Measurements from ENCODE around the gene VSTM2B.

VSTM2B gene

DNA sequence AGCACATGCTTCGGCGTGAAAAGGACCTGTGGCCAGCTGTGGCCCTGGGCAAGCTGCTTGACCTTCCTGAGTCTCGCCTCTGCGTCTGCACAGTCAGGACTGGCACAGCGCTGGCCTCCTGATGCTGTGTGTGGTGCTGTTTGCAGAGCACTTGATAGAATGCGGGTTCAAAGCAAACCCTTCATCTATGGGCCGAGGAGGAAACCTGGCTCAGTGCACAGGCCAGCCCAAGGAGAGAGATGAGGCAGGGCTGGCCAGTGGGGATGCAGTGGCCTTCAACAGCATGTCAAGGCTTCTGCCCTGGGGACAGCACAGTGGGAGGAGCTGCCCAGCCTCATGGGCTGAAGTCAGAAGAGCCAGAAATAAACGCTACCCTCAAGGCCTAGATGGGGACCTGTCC lies 21.3 kb upstream of the VSTM2B start:
- Mint-ChIP-seq H3K27ac (no peak overlapping the region), H3K9me3 (no peaks in the 10 kb centered on the region), H3K27me3 (peaks cover 11% of the 10 kb centered on the region), H3K36me3 (ENCODE audit: low read depth) (no peaks in the 10 kb centered on the region), H3K4me3 (no peak overlapping the region), H3K4me1 (ENCODE audit: low read depth) (no peaks in the 10 kb centered on the region)

DNA sequence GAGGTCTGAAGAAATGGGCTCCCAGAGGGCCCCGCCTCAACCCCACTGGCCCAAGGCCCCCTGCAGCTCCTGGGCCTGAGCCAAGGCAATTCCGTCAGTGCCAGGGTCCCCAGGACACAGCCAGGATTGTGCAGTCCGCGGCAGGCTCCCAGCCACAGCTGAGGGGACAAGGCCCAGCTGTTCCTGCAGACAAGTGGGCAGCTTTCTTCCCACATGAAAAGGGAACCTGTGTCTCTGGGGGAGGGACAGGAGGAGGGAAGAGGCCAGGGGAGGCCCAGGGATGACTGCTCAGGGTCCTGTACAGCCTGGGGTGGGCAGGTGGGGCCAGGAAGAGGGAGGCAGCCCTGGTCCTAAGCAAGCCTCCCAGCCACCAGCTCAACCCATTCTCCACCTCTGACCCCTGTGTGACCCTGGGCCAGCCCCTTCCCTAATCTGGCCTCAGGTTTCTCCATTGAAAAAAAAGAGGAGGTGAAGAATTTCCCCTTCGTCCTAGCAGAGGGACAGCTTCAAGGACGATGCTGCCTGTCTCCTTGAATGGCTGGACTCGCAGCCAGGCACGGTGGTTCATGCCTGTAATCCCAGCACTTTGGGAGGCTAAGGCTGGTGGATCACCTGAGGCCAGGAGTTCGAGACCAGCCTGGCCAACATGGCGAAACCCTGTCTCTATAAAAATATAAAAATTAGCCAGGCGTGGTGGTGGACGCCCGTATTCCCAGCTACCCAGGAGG lies 20.5 kb upstream of the VSTM2B start:
- H3K4me3 Mint-ChIP-seq = no peak overlapping the region
- no peak overlapping the region for H3K27ac Mint-ChIP-seq
- no peaks in the 10 kb centered on the region for H3K9me3 Mint-ChIP-seq
- peaks cover 19% of the 10 kb centered on the region for H3K27me3 Mint-ChIP-seq
- H3K4me1 Mint-ChIP-seq (ENCODE audit: low read depth) = no peaks in the 10 kb centered on the region
- H3K36me3 Mint-ChIP-seq (ENCODE audit: low read depth) = no peaks in the 10 kb centered on the region

DNA sequence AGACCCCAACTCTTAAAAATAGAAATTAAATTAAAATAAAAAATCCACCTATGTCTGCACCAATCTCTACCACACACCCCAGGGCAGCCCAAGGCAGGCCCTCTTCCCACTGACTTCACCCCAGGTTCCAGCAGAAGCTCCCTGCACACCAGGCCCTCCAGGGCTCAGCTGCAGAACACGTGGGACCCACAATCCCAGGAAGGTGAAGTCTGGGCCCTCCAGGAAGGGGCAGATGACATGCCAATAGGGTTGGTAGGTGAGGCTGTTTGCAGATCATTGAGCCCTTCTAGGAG lies 19.2 kb upstream of the VSTM2B start:
- no peaks in the 10 kb centered on the region for H3K36me3 Mint-ChIP-seq (ENCODE audit: low read depth)
- H3K4me3 Mint-ChIP-seq = no peak overlapping the region
- H3K27me3 Mint-ChIP-seq = peaks cover 19% of the 10 kb centered on the region
- no peak overlapping the region for H3K27ac Mint-ChIP-seq
- H3K9me3 Mint-ChIP-seq = no peaks in the 10 kb centered on the region
- H3K4me1 Mint-ChIP-seq (ENCODE audit: low read depth) = no peaks in the 10 kb centered on the region

DNA sequence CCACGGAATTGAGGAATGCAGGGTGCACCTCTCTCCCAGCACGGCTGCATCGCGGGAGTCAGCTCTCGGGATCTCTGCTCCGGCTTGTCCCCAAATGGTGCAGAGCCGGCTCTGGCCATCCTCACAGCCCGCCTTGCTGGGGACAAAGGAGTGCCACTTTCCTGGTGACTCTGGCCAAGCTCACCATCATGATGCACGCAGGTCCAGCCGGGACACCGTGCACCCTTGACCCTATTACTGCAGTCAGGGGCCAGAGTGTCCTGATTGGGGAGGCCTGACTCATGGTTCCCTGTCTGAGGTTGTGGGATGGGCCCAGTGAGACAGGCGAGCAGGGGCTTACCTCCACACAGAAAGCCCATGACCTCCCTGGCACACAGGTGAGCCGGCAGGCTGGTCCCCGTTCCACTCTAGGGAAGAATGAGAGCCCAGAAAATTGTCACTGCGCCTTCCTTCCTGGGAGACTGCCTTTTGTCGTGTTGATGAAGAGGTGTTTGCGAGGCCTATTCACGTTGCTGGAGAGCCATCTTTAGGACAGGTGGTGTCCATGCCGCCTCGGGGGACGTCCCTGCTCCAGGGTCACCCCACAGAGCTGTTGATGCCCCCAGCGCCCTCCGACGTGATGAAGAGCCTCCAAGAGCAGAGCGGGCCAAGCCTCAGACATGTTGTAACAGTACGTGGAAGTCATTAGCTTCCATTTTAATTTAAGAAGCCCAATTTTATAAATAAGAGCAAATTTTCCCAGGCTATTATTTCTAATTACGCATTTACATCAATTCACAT lies 18.5 kb upstream of the VSTM2B start:
- Mint-ChIP-seq H3K4me3 (no peak overlapping the region), H3K4me1 (ENCODE audit: low read depth) (no peaks in the 10 kb centered on the region), H3K9me3 (no peaks in the 10 kb centered on the region), H3K27me3 (peaks cover 19% of the 10 kb centered on the region), H3K36me3 (ENCODE audit: low read depth) (no peaks in the 10 kb centered on the region), H3K27ac (no peak overlapping the region)

DNA sequence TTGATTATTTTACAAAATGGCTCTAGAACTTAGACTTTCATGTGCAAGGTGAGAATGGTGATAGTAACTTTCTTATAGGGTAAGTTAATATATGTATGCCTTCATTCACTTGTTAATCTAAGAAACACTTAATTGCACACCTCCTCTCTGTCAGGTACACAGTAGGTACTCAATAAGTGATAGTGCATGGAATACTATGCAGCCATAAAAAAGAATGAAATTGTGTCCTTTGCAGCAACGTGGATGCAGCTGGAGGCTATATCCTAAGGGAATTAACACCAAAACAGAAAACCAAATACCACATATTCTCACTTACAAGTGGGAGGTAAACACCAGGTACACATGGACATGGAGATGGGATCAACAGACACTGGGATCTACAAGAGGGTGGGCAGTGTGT lies 17.6 kb upstream of the VSTM2B start:
- Mint-ChIP-seq H3K4me1 (ENCODE audit: low read depth) (no peaks in the 10 kb centered on the region), H3K36me3 (ENCODE audit: low read depth) (no peaks in the 10 kb centered on the region), H3K9me3 (no peaks in the 10 kb centered on the region), H3K27ac (no peak overlapping the region), H3K27me3 (peaks cover 19% of the 10 kb centered on the region), H3K4me3 (no peak overlapping the region)

DNA sequence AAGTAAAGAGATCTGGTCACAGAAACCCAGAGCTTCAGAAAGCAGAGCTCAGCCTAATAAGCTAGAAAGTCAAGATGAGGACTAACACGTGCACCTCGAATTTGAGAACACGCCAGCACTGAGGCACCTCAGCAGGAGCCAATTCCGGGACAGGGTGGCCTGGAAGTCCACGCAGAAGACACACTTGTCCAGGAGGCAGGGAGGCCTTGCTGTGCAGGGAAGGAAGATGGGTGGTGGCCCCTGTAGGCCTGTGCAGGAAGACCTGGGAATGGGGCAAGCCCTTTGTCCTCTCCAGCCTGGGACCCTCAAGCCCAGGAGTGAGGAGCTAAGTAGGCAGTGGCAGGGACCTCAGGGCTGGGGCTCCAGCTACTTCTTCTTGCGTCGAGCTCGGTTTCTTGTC lies 16.3 kb upstream of the VSTM2B start:
- Mint-ChIP-seq H3K27me3 (peaks cover 19% of the 10 kb centered on the region), H3K4me1 (ENCODE audit: low read depth) (no peaks in the 10 kb centered on the region), H3K27ac (no peak overlapping the region), H3K9me3 (no peaks in the 10 kb centered on the region), H3K4me3 (no peak overlapping the region), H3K36me3 (ENCODE audit: low read depth) (no peaks in the 10 kb centered on the region)

DNA sequence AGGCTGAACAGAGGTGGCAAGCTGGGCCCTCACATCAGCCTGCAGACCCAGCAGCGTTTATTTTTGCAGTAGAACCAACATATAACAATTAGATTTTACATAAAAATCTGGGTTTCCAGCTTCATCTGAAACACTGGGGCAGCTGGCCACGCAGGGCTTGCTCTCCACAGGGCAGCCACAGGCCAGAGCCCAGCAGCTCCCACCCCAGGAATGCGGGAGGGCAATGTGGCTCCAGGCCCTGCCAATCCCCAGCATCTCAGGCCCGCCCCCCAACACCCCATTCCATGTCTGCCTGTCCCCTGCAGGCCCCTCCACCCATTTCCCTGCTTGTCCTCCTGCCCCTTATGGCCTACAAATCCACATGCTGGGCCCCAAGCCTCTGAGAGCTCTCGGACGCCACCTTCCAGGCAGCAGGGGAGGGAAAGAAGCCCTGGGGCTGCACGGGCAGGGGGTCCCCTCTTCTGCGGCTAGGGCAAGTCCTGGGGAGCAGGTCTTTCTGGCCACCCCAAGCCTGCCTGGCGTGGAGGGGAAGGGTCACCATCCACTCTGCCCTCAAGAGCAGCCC lies 15.0 kb upstream of the VSTM2B start:
- no peaks in the 10 kb centered on the region for H3K36me3 Mint-ChIP-seq (ENCODE audit: low read depth)
- H3K4me3 Mint-ChIP-seq = no peak overlapping the region
- H3K4me1 Mint-ChIP-seq (ENCODE audit: low read depth) = no peaks in the 10 kb centered on the region
- peaks cover 19% of the 10 kb centered on the region for H3K27me3 Mint-ChIP-seq
- H3K9me3 Mint-ChIP-seq = no peaks in the 10 kb centered on the region
- no peak overlapping the region for H3K27ac Mint-ChIP-seq

DNA sequence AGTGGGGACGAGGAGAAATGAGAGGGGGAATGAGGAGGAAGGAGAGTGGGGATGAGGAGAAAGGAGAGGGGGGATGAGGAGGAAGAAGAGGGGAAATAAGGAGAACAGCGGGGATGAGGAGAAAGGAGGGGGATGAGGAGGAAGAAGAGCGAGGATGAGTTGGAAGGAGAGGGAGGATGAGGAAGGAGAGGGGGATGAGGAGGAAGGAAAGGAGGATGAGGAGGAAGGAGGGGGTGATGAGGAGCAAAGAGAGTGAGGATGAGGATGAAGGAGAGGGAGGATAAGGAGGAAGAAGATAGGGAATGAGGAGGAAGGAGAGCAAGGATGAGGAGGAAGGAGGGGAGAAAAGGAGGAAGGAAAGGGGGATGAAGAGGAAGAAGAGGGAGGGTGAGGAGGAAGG lies 14.0 kb upstream of the VSTM2B start:
- Mint-ChIP-seq H3K4me1 (ENCODE audit: low read depth) (no peaks in the 10 kb centered on the region), H3K27me3 (peaks cover 19% of the 10 kb centered on the region), H3K9me3 (no peaks in the 10 kb centered on the region), H3K27ac (no peak overlapping the region), H3K36me3 (ENCODE audit: low read depth) (no peaks in the 10 kb centered on the region), H3K4me3 (no peak overlapping the region)

DNA sequence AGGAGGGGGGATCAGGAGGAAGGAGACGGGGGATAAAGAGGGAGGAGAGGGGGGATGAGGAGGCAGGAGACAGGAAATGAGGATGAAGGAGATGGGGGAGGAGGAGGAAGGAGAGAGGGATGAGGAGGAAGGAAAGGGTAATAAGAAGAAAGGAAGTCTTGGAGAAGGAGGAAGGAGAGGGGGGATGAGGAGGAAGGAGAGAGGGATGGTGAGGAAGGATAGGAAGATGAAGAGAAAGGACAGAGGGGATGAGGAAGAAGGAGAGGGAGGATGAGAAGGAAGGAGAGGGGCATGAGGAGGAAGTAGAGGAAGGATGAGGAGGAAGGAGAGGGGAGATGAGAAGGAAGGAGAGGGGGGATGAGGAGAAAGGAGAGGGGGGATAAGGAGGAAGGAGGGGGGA lies 13.0 kb upstream of the VSTM2B start:
- Mint-ChIP-seq H3K27ac (no peak overlapping the region), H3K4me3 (no peak overlapping the region), H3K4me1 (ENCODE audit: low read depth) (no peaks in the 10 kb centered on the region), H3K36me3 (ENCODE audit: low read depth) (no peaks in the 10 kb centered on the region), H3K27me3 (peaks cover 18% of the 10 kb centered on the region), H3K9me3 (no peaks in the 10 kb centered on the region)

DNA sequence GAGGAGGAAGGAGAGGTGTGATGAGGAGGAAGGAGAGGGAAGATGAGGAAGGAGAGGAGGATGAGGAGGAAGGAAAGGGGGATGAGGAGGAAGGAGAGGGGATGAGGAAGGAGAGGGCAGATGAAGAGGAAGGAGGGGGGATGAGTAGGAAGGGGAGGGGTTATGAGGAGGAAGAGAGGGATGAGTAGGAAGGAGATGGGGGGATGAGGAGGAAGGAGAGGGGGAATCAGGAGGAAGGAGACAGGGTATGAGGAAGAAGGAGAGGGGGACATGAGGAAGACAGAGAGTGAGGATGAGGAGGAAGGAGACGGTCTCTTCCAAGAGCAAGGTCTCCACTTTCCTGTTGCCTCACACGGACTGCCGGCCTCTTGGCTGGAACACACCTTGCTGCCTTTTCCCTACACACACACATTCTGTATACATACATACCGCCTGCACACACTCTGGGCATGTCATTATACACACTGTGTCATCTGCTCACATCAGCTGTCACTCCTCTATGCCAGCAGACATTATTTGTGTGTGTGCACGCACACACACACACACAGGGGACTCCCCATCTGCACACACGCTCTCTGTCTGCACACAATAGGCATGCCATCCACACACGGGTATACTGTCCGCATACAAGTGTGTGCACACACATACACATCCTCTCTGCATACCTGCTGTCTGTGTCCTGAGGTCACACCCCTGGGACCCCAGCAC lies 11.1 kb upstream of the VSTM2B start:
- H3K27ac Mint-ChIP-seq = no peak overlapping the region
- peaks cover 10% of the 10 kb centered on the region for H3K27me3 Mint-ChIP-seq
- H3K4me3 Mint-ChIP-seq = no peak overlapping the region

DNA sequence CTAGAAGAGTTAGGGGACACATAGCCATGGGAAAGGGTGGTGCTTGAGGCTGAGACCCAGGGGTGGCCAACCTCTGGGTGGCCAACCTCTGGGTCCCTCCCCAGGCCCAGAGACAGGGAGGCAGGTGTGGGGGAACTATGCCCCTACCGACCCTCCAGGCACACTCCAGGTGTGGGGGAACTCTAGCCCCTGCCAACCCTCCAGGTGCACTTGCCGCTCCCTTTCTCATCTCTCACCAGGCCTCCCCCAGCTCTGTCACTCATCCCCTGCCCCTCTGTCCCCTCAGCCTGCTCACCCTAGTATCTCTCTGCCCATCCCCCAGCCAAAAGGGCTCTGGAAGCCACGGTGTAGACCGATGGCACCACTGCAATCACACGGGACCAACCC lies 10.6 kb upstream of the VSTM2B start:
- Mint-ChIP-seq H3K4me1 (ENCODE audit: low read depth) (no peaks in the 10 kb centered on the region), H3K27me3 (peaks cover 8% of the 10 kb centered on the region), H3K36me3 (ENCODE audit: low read depth) (no peaks in the 10 kb centered on the region), H3K9me3 (no peaks in the 10 kb centered on the region), H3K27ac (no peak overlapping the region), H3K4me3 (no peak overlapping the region)

More for the DNA sequence above, 11.1 kb upstream of the VSTM2B start:
- no peaks in the 10 kb centered on the region for H3K4me1 Mint-ChIP-seq (ENCODE audit: low read depth)
- no peaks in the 10 kb centered on the region for H3K36me3 Mint-ChIP-seq (ENCODE audit: low read depth)
- no peaks in the 10 kb centered on the region for H3K9me3 Mint-ChIP-seq

DNA sequence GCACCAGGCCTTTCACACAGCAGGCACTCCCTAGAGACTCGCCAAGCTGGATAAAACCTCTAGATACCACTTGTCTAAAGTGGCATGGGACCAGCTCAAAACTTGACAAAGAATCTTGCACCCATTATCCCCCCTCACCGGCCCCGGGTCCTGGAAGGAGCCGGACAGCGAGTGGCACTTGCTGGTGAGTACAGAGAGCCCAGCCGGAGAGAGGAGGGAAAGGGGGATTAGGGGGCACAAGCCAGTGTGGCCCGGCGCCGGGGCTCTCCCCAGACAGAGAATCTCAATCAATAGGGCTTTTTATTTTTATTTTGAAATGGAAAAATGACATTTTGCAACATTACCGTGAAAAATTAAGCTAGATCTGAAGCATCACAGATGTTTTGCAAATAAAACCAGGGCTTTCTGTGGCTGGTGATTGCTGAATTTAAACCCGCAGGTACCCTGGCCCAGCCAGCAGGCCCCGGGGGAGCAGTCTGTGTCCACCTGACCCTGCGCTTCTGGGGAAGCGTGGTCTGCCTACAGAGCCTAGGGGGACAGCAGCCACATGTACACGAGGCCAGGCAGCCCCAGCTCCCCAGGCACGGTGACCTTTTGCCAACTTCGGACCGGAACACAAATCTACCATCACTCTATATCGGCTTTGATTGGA lies 10.0 kb upstream of the VSTM2B start:
- no peaks in the 10 kb centered on the region for H3K4me1 Mint-ChIP-seq (ENCODE audit: low read depth)
- H3K4me3 Mint-ChIP-seq = no peak overlapping the region
- peaks cover 11% of the 10 kb centered on the region for H3K27me3 Mint-ChIP-seq

DNA sequence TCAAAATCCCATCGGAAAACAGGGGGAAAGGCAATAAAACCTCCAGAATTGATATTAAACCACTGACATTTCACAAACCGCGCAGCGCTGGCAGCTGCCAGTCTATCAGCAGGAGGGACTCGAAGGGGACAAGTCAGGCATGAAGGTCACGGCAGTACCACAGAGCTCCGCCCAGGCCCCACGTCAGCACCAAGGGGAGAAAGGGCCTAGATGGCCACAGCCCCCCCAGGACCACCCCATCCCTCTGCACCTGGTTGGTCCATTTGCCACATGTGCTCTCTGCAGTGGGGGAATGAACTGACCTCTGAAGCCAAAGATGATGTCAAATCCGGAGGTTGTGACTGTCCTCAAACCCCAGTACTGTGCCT lies 9.5 kb upstream of the VSTM2B start:
- Mint-ChIP-seq H3K27me3 (peaks cover 13% of the 10 kb centered on the region), H3K9me3 (no peaks in the 10 kb centered on the region), H3K4me3 (no peak overlapping the region), H3K4me1 (ENCODE audit: low read depth) (no peaks in the 10 kb centered on the region), H3K27ac (no peak overlapping the region), H3K36me3 (ENCODE audit: low read depth) (no peaks in the 10 kb centered on the region)

More for the DNA sequence above, 10.0 kb upstream of the VSTM2B start:
- no peaks in the 10 kb centered on the region for H3K9me3 Mint-ChIP-seq
- H3K27ac Mint-ChIP-seq = no peak overlapping the region
- H3K36me3 Mint-ChIP-seq (ENCODE audit: low read depth) = no peaks in the 10 kb centered on the region

DNA sequence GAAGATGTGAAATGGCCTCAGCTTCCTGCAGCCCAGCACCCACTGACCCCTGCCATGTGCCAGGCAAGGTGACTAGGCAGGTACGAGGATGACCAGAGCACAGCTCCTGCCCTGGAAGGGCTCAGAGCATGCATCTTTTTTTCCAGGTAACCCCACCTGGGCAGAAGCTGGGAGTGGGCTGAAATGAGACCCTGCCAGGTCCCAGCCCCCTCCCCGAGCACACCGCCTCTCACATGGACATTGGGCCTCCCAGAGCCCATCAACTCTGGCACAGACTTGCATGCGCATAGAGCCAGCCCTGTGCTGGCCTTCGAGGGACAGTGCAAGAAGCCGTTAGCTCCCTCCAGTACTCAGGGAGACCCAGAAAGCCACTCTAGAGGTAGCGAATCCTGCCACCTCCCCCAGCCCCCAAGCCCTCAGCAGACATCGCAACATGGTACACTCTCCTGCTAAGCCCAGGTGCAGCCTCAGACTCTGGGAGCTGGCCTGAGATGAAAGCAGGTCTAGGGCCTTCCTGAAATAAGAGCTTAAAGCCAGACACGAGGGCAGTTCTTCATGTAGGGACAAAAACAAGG lies 8.9 kb upstream of the VSTM2B start:
- Mint-ChIP-seq H3K27me3 (peaks cover 13% of the 10 kb centered on the region), H3K4me3 (no peak overlapping the region), H3K4me1 (ENCODE audit: low read depth) (no peaks in the 10 kb centered on the region), H3K9me3 (no peaks in the 10 kb centered on the region), H3K36me3 (ENCODE audit: low read depth) (no peaks in the 10 kb centered on the region), H3K27ac (no peak overlapping the region)

Measured in stimulated activated naive CD8-positive, alpha-beta T cell treated with anti-CD3 and anti-CD28 coated beads, Interleukin-15, Interleukin-2, amounts not matched to agents 100 ng/mL and 50 ng/mL, for 24 hours (primary cell).